Stimulated activated CD4-positive, alpha-beta T cell treated with anti-CD3 and anti-CD28 coated beads, Interleukin-15, amount 100 ng/mL, for 48 hours (primary cell): ENCODE results near the gene C4orf51.
"Not testable (repeated sequence)": the region's sequence is repeated elsewhere in the genome, so short reads cannot be mapped to it uniquely, and the experiment has no call there.

Source experiments
- DNase-seq, 2 donors: peaks; one replicate each; pipeline ENCODE4 v3.0.0-alpha.2; 2020; ENCODE audit warnings: low read depth in 2 of 2

Gene C4orf51

DNA sequence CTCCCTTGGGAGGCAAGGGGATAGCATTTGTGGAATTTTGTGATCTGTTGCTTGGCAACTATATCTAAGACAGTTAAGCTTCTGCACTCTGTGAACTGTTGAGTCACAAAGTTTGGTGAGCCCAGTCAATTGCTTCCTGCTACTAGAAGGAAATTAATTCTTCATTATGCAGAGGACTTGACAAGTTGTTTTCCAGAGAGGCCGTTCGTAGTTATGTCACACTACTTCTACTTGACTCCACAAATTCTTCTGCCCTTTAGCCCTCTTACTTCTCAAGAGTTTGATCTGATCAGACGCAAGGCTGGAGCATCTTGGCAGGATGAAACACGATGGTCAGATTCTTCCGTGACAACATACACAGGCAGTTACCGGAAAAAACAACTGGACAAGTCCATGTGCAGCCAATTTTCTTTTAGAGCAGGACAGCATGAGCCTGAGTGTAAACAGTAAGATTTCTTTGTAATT lies at the start of gene C4orf51:
Gene C4orf51, plus strand, starts transcription at position 156 of the 465 bp plus-strand sequence. Its CDS starts 58 bp downstream, at position 214.
- DNase-seq = no peak

DNA sequence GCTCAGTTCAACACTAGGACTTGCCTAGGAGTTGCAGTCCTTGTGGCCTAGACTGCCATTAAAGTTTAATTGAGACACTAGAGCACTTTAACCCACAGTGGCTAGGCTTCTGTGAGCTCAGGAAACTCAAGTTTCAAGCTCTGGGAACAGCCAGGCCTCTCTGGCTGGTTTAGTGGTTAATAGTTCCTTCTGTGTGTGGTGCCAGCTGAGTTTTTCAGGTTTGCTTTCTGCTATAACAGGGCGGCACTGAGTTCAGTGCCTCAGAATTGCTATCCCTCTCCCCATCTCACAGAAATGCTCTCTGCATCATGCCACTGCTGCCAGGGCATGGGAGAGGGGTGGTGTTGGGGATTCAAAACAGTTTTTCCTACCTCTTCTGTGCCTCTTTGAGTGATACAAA lies 44.8 kb upstream of the C4orf51 start:
- no peak for DNase-seq

DNA sequence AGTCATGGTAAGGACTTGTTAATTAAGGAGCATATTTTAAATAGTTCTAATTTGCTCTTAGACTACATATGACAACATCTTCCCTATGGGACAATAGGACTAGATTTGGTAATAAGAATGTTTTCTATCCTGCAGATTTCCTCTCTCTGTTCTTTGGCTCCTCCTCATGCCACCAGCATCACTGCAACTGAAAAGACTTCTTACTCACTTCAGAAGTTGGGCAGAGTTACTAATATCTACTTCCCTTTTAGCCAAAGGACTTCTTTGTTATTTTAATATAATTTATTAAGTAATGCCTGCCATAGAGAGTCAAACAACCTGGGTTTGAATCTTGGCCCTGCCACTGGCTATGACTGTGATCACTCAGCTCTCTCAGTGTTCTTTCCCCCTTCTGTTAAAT lies 44.3 kb upstream of the C4orf51 start:
- DNase-seq = no peak

DNA sequence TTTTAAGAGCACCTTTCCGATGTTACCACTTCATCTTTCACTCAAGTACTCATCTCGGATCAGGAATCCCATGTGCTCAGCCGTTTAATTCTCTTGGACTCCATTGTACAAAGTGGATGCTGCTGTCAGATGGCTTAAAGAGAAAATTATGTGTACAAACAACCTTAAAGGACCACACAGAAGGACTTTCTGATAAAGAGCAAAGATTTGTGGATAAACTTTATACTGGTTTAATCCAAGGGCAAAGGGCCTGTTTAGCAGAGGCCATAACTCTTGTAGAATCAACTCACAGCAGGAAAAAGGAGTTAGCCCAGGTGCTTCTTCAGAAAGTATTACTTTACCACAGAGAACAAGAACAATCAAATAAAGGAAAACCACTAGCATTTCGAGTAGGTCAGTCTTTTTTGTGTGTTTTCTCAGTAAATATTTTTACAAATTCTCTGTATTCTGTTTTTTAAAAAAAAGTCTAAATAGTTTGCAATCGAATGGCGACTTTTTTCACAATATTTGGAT lies 40.7 kb upstream of the C4orf51 start:
- no peak for DNase-seq

DNA sequence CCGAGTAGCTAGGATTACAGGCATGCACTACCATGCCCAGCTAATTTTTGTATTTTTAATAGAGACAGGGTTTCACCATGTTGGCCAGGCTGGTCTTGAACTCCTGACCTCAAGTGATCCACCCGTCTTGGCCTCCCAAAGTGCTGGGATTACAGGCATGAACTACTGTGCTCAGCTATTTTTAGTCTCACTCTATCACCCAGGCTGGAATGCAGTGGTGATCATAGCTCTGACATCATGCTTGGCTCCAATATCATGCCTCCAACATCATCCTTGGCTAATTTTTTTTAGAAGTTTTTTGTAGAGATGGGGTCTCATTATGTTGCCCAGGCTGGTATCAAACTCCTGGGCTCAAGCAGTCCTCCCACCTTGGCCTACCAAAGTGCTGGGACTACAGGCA lies 39.7 kb upstream of the C4orf51 start:
- DNase-seq = not testable (repeated sequence)

GRCh38 chr4:145643295-145643694 lies 36.7 kb upstream of the C4orf51 start:
- no peak for DNase-seq

GRCh38 chr4:145644699-145645098 lies 35.2 kb upstream of the C4orf51 start:
- no peak for DNase-seq

- no peak for DNase-seq
These were observed 23.8 kb upstream of the C4orf51 start for GRCh38 chr4:145656156-145656555.

DNA sequence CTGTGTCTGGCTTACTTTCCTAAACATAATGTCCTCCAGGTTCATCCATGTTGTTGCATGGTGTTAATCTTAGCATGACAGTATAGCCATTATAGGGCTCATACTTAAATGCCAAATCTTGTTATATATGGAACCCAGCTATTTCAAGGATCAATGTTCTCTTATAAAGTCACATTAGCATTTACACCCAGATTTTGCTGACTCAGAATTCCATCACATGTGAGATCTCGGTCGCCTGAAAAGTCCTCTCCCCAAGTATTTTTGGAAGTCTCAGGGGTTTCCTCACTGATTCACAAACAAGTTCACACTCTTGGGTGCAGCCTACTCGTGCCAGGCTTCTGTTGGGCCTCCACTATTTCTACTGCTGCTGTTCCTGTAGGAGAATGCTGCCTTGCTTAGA lies 19.9 kb upstream of the C4orf51 start:
- DNase-seq = no peak

GRCh38 chr4:145663194-145663593 lies 16.8 kb upstream of the C4orf51 start:
- DNase-seq = no peak

GRCh38 chr4:145665773-145666172 lies 14.2 kb upstream of the C4orf51 start:
- DNase-seq = no peak

DNA sequence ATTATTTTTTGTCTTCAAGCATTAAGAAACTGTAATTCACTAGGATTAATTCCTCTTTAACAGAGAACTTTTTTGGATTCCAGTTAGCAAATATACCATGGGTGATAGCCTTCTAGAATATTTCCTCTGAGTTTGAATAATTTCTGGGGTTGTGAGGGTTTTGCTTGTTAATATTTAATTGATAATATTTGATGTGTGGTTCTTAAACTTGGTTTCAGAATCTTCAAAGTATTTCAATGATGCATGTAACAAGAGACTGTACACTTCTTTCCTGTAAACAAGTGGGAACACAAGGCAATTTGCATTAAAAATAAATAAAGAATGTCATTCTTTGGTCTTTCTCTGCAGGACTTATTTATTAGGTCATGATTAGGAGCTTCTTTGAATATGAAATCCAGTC lies 9.5 kb upstream of the C4orf51 start:
- no peak for DNase-seq

- no peak for DNase-seq
These were observed 426 bp upstream of the C4orf51 start for GRCh38 chr4:145679520-145679919.

GRCh38 chr4:145680902-145681301 lies 956 bp downstream of the C4orf51 start:
- DNase-seq = no peak

DNA sequence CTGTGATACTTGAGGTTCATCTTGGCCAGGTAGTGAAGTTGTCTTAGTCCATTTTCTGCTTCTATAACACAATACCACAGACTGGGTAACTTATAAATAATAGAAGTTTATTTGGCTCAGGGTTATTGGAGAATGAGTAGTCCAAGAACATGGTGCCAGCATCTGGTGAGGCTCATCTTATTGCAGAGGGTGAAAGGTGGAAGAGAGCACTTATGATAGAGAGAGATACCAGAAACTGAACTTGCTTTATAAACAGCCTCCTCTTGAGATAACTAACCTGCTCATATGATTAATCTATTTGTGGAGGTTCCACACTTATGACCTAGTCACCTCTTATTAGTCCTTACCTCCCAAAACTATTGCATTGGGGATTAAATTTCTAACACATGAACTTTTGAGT lies 1.6 kb downstream of the C4orf51 start:
- DNase-seq = no peak

DNA sequence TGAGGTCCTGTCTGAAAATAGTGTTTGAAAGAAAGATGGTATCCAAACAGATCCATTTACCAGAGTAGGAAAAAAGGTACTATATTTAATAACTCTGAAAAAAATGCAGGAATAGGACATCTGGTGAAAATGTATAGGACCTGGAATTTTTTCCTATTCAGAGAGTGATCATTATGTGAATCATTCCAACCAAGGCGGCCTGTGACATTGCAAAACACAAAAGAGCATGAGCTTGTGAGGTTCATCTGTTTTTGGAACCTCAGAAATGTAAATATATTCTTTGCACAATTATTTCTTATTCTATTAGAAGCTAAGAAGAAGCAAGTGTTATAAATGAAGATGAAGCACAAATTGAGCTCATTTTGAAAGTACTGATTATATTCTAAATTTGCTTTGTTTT lies 2.0 kb downstream of the C4orf51 start:
- no peak for DNase-seq

DNA sequence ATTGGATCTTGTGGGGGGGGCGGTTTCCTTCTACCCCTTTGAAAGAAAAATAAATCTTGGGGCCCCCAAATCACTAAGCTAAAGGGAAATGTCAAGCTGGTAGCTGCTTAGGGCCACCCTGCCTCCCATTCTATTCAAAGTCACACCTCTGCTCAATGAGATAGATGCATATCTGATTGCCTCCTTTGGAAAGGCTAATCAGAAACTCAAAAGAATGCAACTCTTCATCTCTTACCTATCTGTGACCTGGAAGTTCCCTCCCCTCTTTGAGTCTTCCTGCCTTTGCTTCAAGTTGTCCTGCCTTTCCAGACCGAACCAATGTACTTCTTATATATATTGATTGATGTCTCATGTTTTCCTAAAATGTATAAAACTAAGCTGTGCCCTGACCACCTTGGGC lies 7.0 kb downstream of the C4orf51 start:
- no peak for DNase-seq

GRCh38 chr4:145690610-145691009 lies 10.7 kb downstream of the C4orf51 start:
- no peak for DNase-seq

DNA sequence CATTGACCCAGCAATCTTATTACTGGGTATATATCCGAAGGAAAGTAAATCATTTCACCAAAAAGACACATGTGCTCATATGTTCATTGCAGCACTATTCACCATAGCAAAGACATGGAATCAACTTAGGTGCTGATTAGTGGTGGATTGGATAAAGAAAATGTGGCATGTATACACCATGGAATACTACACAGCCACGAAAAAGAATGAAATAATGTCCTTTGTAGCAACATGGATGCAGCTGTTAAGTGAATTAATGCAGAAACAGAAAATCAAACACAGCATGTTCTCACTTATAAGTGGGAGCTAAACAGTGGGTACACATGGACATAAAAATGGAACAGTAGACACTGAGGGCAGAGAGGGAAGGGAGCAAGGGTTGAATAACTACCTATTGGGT lies 11.5 kb downstream of the C4orf51 start:
- DNase-seq = not testable (repeated sequence)

DNA sequence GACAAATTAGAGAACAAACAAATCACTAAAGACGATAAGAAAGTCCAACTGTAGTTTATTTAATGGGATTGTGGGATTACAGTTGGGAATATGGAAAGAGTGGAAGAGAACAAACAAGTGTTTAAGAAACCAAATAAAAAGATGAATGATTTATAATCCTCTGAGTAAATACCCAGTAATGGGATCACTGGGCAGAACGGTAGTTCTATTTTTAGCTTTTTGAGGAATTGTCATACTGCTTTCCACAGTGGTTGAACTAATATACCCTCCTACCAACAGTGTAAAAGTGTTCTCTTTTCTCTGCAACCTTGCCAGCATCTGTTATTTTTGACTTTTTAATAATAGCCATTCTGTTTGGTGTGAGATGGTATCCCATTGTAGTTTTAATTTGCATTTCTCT lies 15.0 kb downstream of the C4orf51 start:
- no peak for DNase-seq

DNA sequence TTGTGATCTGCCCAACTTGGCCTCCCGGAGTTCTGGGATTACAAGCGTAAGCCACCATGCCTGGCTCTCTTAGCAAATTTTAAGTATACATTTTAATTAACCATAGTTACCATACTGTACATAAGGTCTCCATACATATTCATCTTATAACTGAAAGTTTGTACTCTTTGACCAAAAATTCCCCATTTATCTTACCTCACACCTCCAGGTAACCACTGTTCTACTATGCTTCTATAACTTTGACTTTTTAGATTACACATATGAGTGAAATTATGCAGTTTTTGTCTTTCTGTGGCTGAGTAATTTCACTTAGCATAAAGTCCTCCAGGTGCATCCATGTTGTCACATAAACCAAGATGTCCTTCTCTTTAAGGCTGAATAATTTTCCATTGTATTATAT lies 17.4 kb downstream of the C4orf51 start:
- DNase-seq = no peak

GRCh38 chr4:145698507-145698906 lies 18.6 kb downstream of the C4orf51 start:
- no peak for DNase-seq

GRCh38 chr4:145703850-145704497 lies 24.0 kb downstream of the C4orf51 start:
- no peak for DNase-seq

GRCh38 chr4:145709336-145709735 lies 29.4 kb downstream of the C4orf51 start:
- no peak for DNase-seq
